Measurements from ENCODE around the gene IQCE.

GRCh38 chr7:2564970-2565540, 6.3 kb downstream of the IQCE start:
- TF ChIP-seq ZNF274 (IDR thresholded peaks at IDR 0.05; ENCODE audit: low read depth, low read length): no peak
- no peak for TF ChIP-seq YY1 (IDR thresholded peaks at IDR 0.05; ENCODE audit: insufficient read depth, insufficient read length)
- TF ChIP-seq SUZ12 (IDR thresholded peaks at IDR 0.05; ENCODE audit: extremely low read depth, insufficient read depth, insufficient read length): no peak
